GM15510 (cell line): Measurements from ENCODE around the gene FLNB.

ENCODE experiments used
- POLR2A ChIP-seq: IDR thresholded peaks from 3 replicates; pipeline ENCODE4 v1.6.1; 2011; ENCODE audit warnings: borderline replicate concordance; ENCODE audit not compliant: insufficient read length; ENCODE audit errors: extremely low read depth

Gene FLNB

DNA sequence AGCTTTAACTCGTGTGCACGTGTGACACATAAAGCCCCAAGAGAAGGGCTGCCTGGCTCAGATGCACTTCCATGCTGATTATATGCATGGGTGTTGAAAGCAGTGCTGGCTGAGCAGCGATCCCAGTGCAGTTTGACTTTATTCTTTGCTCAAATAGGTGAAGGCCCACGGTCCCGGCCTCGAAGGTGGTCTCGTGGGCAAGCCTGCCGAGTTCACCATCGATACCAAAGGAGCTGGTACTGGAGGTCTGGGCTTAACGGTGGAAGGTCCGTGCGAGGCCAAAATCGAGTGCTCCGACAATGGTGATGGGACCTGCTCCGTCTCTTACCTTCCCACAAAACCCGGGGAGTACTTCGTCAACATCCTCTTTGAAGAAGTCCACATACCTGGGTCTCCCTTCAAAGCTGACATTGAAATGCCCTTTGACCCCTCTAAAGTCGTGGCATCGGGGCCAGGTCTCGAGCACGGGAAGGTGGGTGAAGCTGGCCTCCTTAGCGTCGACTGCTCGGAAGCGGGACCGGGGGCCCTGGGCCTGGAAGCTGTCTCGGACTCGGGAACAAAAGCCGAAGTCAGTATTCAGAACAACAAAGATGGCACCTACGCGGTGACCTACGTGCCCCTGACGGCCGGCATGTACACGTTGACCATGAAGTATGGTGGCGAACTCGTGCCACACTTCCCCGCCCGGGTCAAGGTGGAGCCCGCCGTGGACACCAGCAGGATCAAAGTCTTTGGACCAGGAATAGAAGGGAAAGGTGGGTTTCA lies 114.9 kb downstream of the FLNB start:
- no peak for TF ChIP-seq POLR2A

GRCh38 chr3:58124387-58124786 lies 116.2 kb downstream of the FLNB start:
- no peak for TF ChIP-seq POLR2A

DNA sequence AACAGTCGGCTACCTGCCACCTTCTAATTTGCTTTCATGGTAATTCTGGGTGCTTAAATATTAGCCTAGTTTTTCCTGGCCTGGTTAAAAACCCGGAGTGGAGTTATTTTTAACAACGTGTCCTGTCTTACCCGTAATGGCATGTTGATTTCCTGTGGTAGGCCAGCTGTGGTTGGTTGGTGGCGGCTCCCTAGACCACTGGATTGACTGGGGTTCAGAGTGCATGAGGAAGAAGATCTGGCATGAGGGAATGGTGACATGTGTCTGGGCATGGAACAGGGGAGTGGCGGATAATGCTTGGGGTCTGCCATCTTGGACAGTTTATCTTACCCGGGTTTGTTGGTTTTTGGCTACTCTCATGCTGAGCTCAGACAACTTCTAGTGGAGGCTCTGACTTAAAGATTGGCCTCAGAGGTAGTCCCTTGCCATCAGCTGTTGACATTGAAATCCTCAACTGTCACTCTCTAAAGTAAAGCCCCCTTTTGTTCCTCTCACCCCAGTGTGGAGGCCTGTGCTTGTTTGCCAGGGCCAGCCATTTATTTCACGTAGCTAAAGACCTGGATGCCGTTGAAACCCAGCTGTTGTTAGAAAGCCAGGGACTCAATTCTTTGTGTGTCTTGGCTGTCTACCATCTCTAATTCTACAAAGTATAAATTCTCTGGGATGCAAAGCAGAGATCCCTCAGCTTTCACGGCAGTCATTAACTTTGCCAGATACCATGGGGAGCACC lies 121.0 kb downstream of the FLNB start:
- TF ChIP-seq POLR2A = no peak

DNA sequence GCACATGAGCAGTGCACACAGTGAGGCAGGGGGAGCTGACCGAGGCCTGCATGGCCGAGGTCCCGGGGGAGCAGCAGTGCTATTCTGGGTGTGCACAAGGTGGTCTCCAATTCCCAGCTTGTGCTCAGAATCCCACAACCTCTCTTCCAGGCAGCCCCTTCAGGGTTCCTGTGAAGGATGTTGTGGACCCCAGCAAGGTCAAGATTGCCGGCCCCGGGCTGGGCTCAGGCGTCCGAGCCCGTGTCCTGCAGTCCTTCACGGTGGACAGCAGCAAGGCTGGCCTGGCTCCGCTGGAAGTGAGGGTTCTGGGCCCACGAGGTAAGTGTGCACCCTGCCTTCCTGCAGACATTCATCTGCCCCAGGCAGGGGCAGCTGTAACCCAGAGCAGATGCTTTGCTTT lies 122.4 kb downstream of the FLNB start:
- no peak for TF ChIP-seq POLR2A

DNA sequence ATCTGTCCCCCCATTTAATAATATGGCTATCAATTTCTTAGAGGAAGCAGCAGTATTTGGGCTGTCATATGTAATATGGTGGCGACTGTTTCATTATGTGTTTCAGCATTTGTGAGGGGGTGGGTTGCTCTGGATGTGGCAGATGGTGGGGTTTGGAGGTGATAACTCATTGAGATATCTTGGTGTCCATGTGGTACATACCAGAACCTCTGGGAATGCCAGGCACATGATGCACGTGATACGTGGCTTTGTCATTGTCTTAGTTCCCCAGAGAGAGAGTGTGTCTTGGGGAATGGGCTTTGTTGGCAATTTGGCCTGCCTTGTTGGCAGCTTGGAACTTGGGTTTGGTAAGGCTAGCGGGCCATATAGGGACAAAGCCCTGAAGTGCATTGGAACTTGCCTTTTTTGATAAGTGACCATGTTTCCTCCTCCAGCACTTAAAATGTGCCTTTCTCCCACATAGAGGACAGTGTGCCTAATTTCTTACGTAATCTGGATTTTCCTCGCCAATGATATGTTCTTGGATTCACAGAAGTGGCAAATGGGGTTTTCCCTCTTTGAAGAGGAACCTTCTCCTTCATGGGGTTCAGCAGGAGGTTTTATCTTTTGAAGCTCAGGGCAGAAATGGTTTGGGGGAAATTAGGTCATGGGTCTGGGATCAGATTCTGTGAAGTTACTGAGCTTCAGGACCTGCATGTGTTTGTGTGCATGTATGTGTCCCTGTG lies 123.0 kb downstream of the FLNB start:
- no peak for TF ChIP-seq POLR2A

DNA sequence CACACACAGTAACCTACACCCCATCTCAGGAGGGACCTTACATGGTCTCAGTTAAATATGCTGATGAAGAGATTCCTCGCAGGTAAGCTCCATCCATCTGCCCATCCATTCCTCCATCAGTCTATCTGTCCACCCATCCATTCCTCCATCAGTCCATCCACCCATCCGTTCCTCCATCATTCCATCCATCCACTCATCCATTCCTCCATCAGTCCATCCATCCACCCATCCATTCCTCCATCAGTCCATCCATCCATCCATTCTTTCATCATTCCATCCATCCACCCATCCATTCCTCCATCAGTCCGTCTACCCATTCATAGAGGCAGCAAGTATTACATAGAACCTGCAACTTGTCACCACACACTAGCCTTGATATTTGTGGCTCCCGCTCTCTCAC lies 124.6 kb downstream of the FLNB start:
- TF ChIP-seq POLR2A = no peak

DNA sequence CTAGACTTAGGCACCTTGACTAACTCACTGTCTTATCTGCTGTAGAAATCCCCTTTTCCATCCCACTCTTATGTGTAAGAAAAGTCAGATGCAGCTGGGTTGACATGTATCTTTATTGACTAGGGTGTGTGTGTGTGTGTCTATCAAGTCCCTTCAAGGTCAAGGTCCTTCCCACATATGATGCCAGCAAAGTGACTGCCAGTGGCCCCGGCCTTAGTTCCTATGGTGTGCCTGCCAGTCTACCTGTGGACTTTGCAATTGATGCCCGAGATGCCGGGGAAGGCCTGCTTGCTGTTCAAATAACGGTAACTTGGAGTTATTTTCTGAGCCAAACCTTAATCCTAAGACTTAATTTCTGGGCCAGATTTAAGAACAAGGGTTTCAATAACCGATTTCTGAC lies 126.2 kb downstream of the FLNB start:
- TF ChIP-seq POLR2A = no peak

DNA sequence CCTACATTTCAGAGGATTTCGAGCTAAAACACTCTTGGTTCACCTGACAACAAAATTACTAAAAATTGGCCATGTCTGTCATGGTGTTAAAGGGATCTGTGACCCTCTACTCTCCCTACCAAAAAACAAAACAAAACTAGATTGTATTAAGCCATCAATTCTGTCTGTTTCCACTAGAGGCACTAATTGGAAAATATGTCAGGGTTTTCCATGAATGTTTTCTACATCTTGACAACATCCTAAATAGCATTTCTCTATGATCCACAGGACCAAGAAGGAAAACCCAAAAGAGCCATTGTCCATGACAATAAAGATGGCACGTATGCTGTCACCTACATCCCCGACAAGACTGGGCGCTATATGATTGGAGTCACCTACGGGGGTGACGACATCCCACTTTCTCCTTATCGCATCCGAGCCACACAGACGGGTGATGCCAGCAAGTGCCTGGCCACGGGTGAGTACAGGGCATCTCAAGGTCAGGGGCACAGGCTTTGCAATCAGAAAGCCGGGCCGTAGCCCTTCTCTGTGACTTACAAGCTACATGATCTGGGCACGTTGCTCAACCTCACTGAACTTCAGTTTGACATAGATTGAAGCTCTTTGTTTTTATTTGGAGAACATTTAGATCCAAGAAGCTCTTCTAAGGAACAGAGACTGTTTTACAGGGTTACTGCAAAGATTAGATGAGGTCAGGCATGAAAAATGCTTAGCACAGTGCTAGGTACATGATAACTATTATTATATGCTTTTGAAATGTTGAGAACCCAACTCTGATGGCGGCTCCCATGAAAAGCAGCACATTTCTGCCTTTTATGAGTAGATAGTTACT lies 127.7 kb downstream of the FLNB start:
- no peak for TF ChIP-seq POLR2A

GRCh38 chr3:58137306-58137705 lies 129.1 kb downstream of the FLNB start:
- TF ChIP-seq POLR2A = no peak

- no peak for TF ChIP-seq POLR2A
These were observed 133.6 kb downstream of the FLNB start for GRCh38 chr3:58141766-58142345.

DNA sequence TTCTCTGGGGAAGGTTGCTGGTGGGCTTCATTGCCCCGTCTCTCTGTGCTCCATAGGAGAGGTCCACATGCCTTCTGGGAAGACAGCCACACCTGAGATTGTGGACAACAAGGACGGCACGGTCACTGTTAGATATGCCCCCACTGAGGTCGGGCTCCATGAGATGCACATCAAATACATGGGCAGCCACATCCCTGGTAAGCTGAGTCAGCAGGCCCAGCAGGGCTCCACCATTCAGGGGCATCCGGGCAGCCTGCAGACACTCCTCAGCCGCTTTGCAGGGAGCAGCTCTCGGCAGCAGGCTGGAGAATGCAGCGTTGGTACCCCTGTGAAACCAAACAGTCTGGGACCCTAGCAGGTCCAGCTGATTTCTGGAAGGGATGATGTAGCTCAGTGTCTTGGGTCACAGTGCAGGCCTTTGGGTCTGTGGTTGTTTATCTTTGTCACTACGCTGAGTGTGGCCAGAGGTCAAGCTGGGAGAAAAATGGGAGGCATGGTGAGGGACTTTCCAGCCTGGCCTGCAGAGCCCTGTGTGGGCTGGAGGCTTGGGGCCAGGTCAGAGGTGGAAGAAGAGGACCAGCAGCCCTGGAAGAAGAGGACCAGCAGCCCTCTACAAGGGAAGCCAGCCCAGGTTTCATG lies 135.3 kb downstream of the FLNB start:
- no peak for TF ChIP-seq POLR2A

DNA sequence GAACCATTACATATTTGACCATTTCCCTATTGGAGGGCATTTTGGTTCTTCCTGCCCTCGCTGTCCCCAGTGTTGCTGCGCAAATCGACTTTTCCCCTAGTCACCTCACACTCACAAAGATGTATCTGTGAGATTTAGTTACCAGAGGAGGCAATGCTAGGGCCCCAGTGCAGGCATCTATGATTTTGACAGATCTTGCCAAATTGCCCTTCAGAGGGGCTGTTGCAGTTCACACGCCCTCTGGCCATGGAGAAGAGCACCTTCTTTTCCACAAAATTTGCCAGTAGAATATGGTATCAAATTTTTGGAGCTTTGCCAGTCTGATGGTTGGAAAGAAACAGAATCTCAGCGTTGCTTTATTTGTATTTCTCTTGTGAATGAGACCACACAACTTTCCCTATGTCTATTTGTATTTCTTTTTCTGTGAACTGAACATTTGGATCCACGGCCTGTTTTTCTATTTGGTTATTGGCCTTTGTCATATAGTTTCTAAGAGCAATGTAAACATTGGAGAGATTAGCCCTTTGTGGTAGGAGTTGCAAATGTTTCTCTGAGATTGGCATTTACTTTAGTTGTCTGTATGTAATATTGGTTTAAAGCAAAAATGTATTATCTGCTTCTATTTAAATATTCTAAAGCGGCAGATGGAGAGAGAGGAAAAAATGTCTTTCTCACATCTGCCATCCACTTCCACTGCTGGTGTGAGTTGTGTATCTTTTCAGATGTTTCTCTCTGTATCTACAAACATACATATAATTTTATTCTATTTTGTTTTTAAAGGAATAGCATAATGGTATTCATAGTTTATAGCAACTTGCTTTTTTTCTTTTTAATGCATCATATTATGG lies 136.5 kb downstream of the FLNB start:
- TF ChIP-seq POLR2A = no peak

DNA sequence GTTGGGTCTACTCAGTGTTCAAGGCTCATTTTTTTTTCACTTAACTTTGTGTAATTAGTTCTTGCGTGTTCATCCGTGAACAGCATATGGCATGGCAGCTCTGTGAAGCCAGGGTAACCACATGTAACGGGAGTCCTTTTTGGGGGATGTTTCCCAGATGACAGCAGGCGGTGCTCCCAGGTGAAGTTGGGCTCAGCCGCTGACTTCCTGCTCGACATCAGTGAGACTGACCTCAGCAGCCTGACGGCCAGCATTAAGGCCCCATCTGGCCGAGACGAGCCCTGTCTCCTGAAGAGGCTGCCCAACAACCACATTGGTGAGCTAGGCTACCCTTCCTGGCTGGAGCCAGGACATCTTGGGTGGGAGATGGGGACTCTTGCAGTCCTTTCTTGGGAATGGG lies 139.8 kb downstream of the FLNB start:
- no peak for TF ChIP-seq POLR2A
